Astrocyte (in vitro differentiated cells and primary cell): ENCODE results near the gene CPXM2.

ENCODE experiments used
- EZH2 ChIP-seq: IDR thresholded peaks from 2 replicates; pipeline ENCODE4 v1.6.1; 2012; ENCODE audit warnings: mild to moderate bottlenecking, low read length, inconsistent platforms; ENCODE audit not compliant: insufficient read depth
- TF ChIP-seq, protein P1 (sequence below): IDR thresholded peaks from 2 replicates; pipeline ENCODE4 v1.5.1; 2011; ENCODE audit warnings: low read depth, mild to moderate bottlenecking, inconsistent platforms, low read length, moderate library complexity; ENCODE audit not compliant: insufficient read depth

DNA sequence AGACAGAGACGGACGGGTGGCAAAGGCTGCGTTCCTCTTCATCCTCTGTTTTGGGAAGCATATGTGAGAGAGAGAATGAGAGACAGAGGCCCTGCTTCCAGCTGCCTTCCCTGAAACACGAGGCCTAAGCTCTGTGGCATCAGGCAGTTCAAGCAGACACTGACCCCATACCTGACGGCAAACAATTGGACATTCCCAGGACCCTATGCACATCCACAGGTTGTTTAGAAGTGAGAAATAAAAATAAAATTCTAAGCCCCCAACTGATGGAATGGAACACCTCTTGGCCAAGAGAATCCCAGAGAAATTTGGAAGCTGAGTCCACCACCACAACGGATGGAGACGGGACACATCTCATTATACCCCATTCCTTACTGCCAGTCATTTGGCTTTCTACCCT lies 105.3 kb downstream of the CPXM2 start:
- TF ChIP-seq EZH2: no peak
- TF ChIP-seq, protein P1, sequence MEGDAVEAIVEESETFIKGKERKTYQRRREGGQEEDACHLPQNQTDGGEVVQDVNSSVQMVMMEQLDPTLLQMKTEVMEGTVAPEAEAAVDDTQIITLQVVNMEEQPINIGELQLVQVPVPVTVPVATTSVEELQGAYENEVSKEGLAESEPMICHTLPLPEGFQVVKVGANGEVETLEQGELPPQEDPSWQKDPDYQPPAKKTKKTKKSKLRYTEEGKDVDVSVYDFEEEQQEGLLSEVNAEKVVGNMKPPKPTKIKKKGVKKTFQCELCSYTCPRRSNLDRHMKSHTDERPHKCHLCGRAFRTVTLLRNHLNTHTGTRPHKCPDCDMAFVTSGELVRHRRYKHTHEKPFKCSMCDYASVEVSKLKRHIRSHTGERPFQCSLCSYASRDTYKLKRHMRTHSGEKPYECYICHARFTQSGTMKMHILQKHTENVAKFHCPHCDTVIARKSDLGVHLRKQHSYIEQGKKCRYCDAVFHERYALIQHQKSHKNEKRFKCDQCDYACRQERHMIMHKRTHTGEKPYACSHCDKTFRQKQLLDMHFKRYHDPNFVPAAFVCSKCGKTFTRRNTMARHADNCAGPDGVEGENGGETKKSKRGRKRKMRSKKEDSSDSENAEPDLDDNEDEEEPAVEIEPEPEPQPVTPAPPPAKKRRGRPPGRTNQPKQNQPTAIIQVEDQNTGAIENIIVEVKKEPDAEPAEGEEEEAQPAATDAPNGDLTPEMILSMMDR: no peak
